ENCODE measurements around the gene INTS12.

DNA sequence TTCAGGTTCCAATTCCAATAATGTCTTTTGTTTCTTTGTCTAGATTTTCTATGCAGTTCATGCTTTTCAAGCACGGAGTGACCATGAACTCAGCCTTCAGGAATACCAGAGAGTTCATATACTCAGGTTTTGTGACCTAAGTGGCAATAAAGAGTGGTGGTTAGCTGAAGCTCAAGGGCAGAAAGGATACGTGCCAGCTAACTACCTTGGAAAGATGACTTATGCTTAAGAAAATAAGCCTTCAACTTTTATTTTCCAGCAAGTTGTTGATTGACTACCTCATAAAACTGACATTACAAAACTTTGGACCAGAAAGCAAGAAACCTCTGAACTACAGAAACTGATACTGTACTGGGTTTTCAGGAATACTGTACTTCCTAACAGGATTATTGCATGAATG, 30.8 kb downstream of the INTS12 start:
- TF ChIP-seq, protein P1, sequence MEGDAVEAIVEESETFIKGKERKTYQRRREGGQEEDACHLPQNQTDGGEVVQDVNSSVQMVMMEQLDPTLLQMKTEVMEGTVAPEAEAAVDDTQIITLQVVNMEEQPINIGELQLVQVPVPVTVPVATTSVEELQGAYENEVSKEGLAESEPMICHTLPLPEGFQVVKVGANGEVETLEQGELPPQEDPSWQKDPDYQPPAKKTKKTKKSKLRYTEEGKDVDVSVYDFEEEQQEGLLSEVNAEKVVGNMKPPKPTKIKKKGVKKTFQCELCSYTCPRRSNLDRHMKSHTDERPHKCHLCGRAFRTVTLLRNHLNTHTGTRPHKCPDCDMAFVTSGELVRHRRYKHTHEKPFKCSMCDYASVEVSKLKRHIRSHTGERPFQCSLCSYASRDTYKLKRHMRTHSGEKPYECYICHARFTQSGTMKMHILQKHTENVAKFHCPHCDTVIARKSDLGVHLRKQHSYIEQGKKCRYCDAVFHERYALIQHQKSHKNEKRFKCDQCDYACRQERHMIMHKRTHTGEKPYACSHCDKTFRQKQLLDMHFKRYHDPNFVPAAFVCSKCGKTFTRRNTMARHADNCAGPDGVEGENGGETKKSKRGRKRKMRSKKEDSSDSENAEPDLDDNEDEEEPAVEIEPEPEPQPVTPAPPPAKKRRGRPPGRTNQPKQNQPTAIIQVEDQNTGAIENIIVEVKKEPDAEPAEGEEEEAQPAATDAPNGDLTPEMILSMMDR (conservative IDR thresholded peaks at IDR 0.05; ENCODE audit: low read depth, low read length), result no peak
- no peak for TF ChIP-seq EZH2 (IDR thresholded peaks at IDR 0.05; ENCODE audit: low read length, unreplicated experiment)
- TF ChIP-seq EZH2phosphoT487 (IDR thresholded peaks at IDR 0.05; ENCODE audit: borderline replicate concordance, low read length), result no peak

All from PC-3 (cell line).